MM.1S (cell line): ENCODE measurements around the gene PRKG1.

ENCODE experiments used
- DNase-seq: peaks from one replicate; pipeline ENCODE4 v3.0.0-alpha.2; 2015
- H2AFZ ChIP-seq: fragments of 300-600 bp; sonication (generic); 2 replicates; pipeline ENCODE4 v1.6.0; 2016; ENCODE audit warnings: antibody characterized with exemption, low read length
- H3F3A ChIP-seq: fragments of 300-600 bp; sonication (generic); 2 replicates; pipeline ENCODE4 v1.6.1; 2016; ENCODE audit warnings: mild to moderate bottlenecking, antibody characterized with exemption, low read length, moderate library complexity, mixed read lengths; ENCODE audit not compliant: insufficient read depth
- H3K27ac ChIP-seq: fragments of 300-600 bp; sonication (generic); 2 replicates; pipeline ENCODE4 v1.5.1; 2016; ENCODE audit warnings: mild to moderate bottlenecking, low read length
- H3K27me3 ChIP-seq: fragments of 300-600 bp; sonication (generic); replicated peaks from 2 replicates; pipeline ENCODE4 v1.6.0; 2016; ENCODE audit warnings: low read length; ENCODE audit not compliant: insufficient read depth
- H3K36me3 ChIP-seq: fragments of 300-600 bp; sonication (generic); replicated peaks from 2 replicates; pipeline ENCODE4 v1.6.1; 2016; ENCODE audit warnings: mild to moderate bottlenecking, low read length, mixed read lengths; ENCODE audit not compliant: insufficient read depth
- H3K4me1 ChIP-seq: fragments of 300-600 bp; sonication (generic); 2 replicates; pipeline ENCODE4 v1.6.1; 2016; ENCODE audit warnings: low read length, mixed read lengths
- H3K4me2 ChIP-seq: fragments of 300-600 bp; sonication (generic); 2 replicates; pipeline ENCODE4 v1.6.0; 2016; ENCODE audit warnings: low read depth, low read length
- H3K4me3 ChIP-seq: fragments of 300-600 bp; sonication (generic); 2 replicates; pipeline ENCODE4 v1.5.1; 2016; ENCODE audit warnings: low read length, mixed read lengths
- H3K79me2 ChIP-seq: fragments of 300-600 bp; sonication (generic); 2 replicates; pipeline ENCODE4 v1.6.1; 2016; ENCODE audit warnings: mixed run types, low read length, mixed read lengths
- H3K9ac ChIP-seq: fragments of 300-600 bp; sonication (generic); 2 replicates; pipeline ENCODE4 v1.6.1; 2016; ENCODE audit warnings: low read length, mixed read lengths
- H3K9me2 ChIP-seq: fragments of 300-600 bp; sonication (generic); replicated peaks from 2 replicates; pipeline ENCODE4 v1.6.1; 2016; ENCODE audit warnings: mild to moderate bottlenecking, low read length, mixed read lengths; ENCODE audit not compliant: insufficient read depth
- H3K9me3 ChIP-seq: fragments of 300-600 bp; sonication (generic); replicated peaks from 2 replicates; pipeline ENCODE4 v1.6.1; 2016; ENCODE audit warnings: mild to moderate bottlenecking, low read length, mixed read lengths; ENCODE audit not compliant: insufficient read depth
- H4K20me1 ChIP-seq: fragments of 300-600 bp; sonication (generic); 2 replicates; pipeline ENCODE4 v1.6.1; 2016; ENCODE audit warnings: mild to moderate bottlenecking, low read length, moderate library complexity, mixed read lengths; ENCODE audit not compliant: insufficient read depth
- CTCF ChIP-seq: fragments of 300-600 bp; sonication (generic); IDR thresholded peaks from 2 replicates; pipeline ENCODE4 v1.5.1; 2016; ENCODE audit warnings: antibody characterized with exemption, low read length, mixed read lengths
- EZH2 ChIP-seq: fragments of 300-600 bp; sonication (generic); optimal IDR thresholded peaks from 2 replicates; pipeline ENCODE3; 2017; ENCODE audit warnings: low read depth, mild to moderate bottlenecking, antibody characterized with exemption, low read length, mixed read lengths
- EZH2phosphoT487 ChIP-seq: fragments of 300-600 bp; sonication (generic); IDR thresholded peaks from 2 replicates; pipeline ENCODE4 v1.6.1; 2018; ENCODE audit warnings: antibody characterized with exemption, low read length

PRKG1 gene

DNA sequence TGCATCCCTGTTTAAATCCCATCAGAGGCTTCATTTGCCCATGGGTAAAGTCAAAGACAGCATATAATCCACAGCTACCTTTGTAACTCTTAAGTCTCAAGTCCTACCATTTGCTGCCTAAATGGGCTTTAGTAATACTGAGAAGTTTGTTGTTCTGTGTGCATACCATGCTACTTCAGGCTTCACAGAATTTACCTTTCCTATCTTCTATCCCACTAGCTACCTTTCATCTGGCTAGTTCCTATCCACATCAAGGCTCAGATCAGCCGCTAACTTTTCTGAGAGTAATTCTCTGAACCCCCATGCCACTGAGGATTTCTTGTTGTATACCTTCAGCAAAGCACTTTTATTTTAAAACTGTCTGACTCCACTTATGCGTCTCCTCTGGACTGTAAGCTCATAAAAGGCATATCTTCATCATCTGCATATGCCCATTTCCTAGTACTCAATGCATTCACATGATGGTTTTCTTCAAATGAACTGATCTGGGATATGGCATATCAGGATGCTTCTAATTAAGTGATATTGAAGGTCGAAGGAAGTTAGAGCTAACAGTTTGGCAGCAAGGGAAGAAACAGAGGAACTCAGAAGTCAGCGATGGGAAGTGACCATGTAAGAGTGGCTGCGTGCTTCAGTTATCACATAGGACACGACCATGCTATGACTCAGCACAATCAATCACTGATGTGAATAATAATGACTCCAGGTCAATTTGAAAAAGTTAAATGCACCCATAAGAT is 955.9 kb downstream of the PRKG1 start:
- Histone ChIP-seq H3K9me2 (no peaks in the 10 kb centered on the region), H3K9ac (no peak overlapping the region), H3K36me3 (no peaks in the 10 kb centered on the region), H3K9me3 (no peaks in the 10 kb centered on the region), H3K4me1 (no peaks in the 10 kb centered on the region), H3F3A (no peaks in the 10 kb centered on the region), H3K4me3 (no peak overlapping the region), H3K4me2 (no peak overlapping the region), H2AFZ (no peak overlapping the region), H4K20me1 (no peaks in the 10 kb centered on the region), H3K27ac (no peak overlapping the region), H3K27me3 (no peaks in the 10 kb centered on the region), H3K79me2 (no peaks in the 10 kb centered on the region)
- no peak for DNase-seq
- TF ChIP-seq CTCF (no peak), EZH2phosphoT487 (no peak), EZH2 (no peak)

GRCh38 chr10:52030975-52031374 is 956.7 kb downstream of the PRKG1 start:
- H3K4me1 ChIP-seq = no peaks in the 10 kb centered on the region
- no peaks in the 10 kb centered on the region for H3F3A ChIP-seq
- TF ChIP-seq EZH2phosphoT487 (no peak), EZH2 (no peak), CTCF (no peak)
- no peaks in the 10 kb centered on the region for H3K79me2 ChIP-seq
- H3K36me3 ChIP-seq = no peaks in the 10 kb centered on the region
- H3K9me2 ChIP-seq = no peaks in the 10 kb centered on the region
- H3K9me3 ChIP-seq = no peaks in the 10 kb centered on the region
- no peak overlapping the region for H2AFZ ChIP-seq
- no peak overlapping the region for H3K27ac ChIP-seq
- no peaks in the 10 kb centered on the region for H4K20me1 ChIP-seq
- H3K27me3 ChIP-seq = no peaks in the 10 kb centered on the region
- H3K4me2 ChIP-seq = no peak overlapping the region
- no peak for DNase-seq
- H3K4me3 ChIP-seq = no peak overlapping the region
- H3K9ac ChIP-seq = no peak overlapping the region

- H3K79me2 ChIP-seq = no peaks in the 10 kb centered on the region
- H3K4me1 ChIP-seq = no peaks in the 10 kb centered on the region
- H3K9ac ChIP-seq = no peak overlapping the region
- no peak overlapping the region for H3K4me2 ChIP-seq
- no peak overlapping the region for H2AFZ ChIP-seq
- TF ChIP-seq EZH2 (no peak), EZH2phosphoT487 (no peak), CTCF (no peak)
- no peak for DNase-seq
- no peaks in the 10 kb centered on the region for H3F3A ChIP-seq
- H3K27me3 ChIP-seq = no peaks in the 10 kb centered on the region
- H3K36me3 ChIP-seq = no peaks in the 10 kb centered on the region
- H3K9me3 ChIP-seq = no peaks in the 10 kb centered on the region
- no peak overlapping the region for H3K4me3 ChIP-seq
- no peaks in the 10 kb centered on the region for H4K20me1 ChIP-seq
- no peaks in the 10 kb centered on the region for H3K9me2 ChIP-seq
- H3K27ac ChIP-seq = no peak overlapping the region
These were observed 957.5 kb downstream of the PRKG1 start for GRCh38 chr10:52031771-52032170.
